Right renal cortex interstitium (tissue), 3 donors: ENCODE data around the gene SMTN. TPM values are rescaled to one million over a fixed set of nuclear protein-coding genes. Genes with fewer than 3 reads are reported as not detected.

Experiments used
- DNase-seq, 3 donors: peaks; one replicate each; pipeline ENCODE4 v3.0.0-alpha.2; 2013; ENCODE audit warnings: low read depth in 3 of 3, low spot score in 2 of 3
- polyA plus RNA-seq, 3 donors: library from polyadenylated mRNA; unstranded; fragments of 120-200 nt; gene quantifications; one replicate each; pipeline ENCODE4 v1.2.1, GENCODE V29; 2013; ENCODE audit not compliant: insufficient read length in 3 of 3

The SMTN gene
- polyA plus RNA-seq, 3 donors = 26.2 to 31.6 (median 28.4) TPM

DNA sequence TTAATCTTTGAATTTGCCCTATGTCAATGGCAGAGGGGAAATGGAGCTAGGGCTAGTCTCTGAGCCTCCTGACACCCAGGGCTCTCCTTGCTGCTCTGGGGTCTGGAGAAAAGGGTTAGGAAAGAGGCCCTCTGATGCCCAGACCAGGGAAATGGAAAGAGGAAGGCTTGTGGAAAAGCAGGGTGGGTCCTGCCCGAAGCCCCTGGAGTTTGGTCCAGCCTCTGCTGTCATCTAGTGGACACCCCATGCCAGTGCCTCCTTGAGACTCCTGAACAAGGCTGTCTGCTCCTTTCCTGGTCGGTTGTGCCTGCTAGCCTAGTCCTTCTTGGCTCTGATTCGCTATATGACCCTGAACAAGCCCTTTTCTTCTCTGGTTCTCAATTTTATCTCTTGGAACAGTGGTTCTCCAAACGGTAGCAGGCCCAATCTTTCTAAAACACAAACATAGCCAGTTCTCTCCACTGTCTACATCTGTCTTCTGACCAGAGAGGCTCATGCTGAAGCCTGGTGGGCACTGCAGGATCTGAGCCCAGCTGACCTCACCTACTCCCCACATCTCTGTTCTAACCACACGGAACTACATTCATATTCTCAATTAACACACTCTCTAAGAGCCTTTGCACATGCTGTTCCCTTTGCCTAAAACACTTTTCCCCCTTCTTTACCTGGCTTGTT is 68.0 kb downstream of the SMTN start:
- peak in 1 of 3 donors; percentile 40 for DNase-seq

DNA sequence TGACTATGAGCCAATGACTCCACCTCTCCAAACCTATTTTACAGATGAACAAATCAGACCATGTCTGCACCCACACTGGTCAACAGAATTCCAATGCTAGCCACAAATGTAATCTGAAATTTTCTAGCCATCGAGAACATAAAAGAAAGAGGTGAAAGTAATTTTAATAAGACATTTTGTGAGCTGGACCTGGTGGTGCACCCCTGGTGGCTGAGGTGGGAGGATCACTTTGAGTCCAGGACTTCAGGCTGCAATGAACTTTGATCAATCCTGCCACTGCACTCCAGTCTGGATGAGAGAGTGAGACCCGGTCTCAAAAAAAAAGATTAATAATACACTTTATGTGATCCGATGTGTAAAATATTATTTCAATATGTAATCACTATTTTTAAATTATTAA is 69.5 kb downstream of the SMTN start:
- no peak for DNase-seq

DNA sequence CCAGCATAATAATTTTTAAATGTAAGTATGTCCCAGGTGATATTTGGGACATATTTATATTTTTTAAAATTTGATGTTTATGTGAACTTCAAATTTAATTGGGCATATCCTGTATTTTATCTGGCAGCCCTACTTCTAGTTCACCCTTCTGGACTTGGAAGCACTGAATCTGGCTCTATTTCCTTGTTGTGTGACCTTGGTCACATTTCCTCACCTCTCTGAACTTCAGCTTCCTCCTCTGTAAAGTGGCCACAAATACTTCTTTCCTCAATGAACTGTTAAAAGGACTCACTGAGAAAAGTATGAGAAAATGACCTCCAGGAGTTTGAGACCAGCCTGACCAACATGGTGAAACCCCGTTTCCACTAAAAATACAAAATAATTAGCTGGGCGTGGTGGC is 70.8 kb downstream of the SMTN start:
- no peak for DNase-seq

DNA sequence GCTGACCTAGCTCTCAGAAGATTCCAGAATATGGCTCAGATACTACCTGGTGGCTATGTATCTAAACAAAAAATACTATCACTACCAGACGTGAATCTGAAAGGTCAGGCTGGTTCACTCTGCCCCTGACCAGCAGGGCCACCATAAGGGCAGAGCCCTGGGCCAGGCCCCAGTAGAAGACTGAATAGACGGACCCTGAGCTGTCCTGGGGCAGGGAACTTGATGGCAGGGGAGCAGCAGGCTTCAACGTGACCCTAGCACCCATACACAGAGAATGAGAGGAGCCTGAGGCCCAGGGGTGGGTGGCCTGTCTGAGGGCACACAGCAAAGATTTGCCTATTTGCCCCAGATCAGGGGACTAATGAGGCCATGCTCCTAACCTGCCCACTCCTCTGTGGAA is 72.2 kb downstream of the SMTN start:
- DNase-seq = no peak

Other genes starting within 250 kb of the SMTN start
- 10 to 100 TPM; 33.1 to 35.0 (median 33.8) TPM for gene MORC2, start 112.5 kb upstream of the SMTN start, polyA plus RNA-seq
- 100 to 1,000 TPM; 202 to 232 (median 217) TPM for gene TUG1, start 112.1 kb upstream of the SMTN start, polyA plus RNA-seq
- gene SELENOM, start 26.2 kb downstream of the SMTN start, polyA plus RNA-seq = 1 to 10 TPM; 6.6 to 8.0 (median 7.6) TPM
- gene INPP5J, start 41.6 kb downstream of the SMTN start, polyA plus RNA-seq = 1 to 10 TPM; 3.5 to 3.9 (median 3.9) TPM
- under 1 TPM; 0.10 to 0.24 (median 0.13) TPM for gene PLA2G3, start 59.2 kb downstream of the SMTN start, polyA plus RNA-seq
- gene RNF185, start 78.9 kb downstream of the SMTN start, polyA plus RNA-seq = 10 to 100 TPM; 51.6 to 54.4 (median 54.3) TPM
- 10 to 100 TPM; 48.5 to 50.8 (median 49.4) TPM for gene LIMK2, start 131.0 kb downstream of the SMTN start, polyA plus RNA-seq
- 10 to 100 TPM; 12.1 to 14.8 (median 12.9) TPM for gene PIK3IP1, start 211.2 kb downstream of the SMTN start, polyA plus RNA-seq